Panc1 (cell line): ENCODE data around the gene RGS12. TPM values are rescaled to one million over a fixed set of nuclear protein-coding genes. Genes with fewer than 3 reads are reported as not detected.

Experiments
- ATAC-seq: fragments of 200-7000 bp; cut with Tn5 transposase; 2 replicates; pipeline ENCODE4 v1.9.1; 2020; ENCODE audit warnings: mild to moderate bottlenecking, moderate library complexity
- BruUV-seq: library from RNA; stranded (reverse); fragments of 400-500 nt; replicated peaks from 2 replicates; lab custom pipeline; 2021; lab: Mats Ljungman, UMichigan
- CTCF ChIA-PET: fragments of 300-600 bp; sonication (Branson Sonifier 250); formaldehyde crosslinking; loops from one replicate; lab custom pipeline; 2022; ENCODE audit warnings: antibody characterized with exemption; lab: Charles Lee
- POLR2A ChIA-PET: fragments of 300-600 bp; sonication (Branson Sonifier 250); formaldehyde crosslinking; loops from one replicate; lab custom pipeline; 2022; ENCODE audit warnings: antibody characterized with exemption; lab: Charles Lee
- DNase-seq: peaks from one replicate; pipeline ENCODE4 v3.0.0-alpha.2; 2010; ENCODE audit warnings: low read depth, low spot score
- H3K27ac ChIP-seq: 2 replicates; pipeline ENCODE4 v1.5.1; 2011; ENCODE audit warnings: mild to moderate bottlenecking, low read length, inconsistent platforms
- H3K27me3 ChIP-seq: fragments of 200-500 bp; sonication (Bioruptor generic); 2 replicates; pipeline ENCODE4 v1.6.0; 2014; ENCODE audit warnings: low read length, inconsistent platforms; ENCODE audit not compliant: control insufficient read depth, insufficient read depth
- H3K36me3 ChIP-seq: fragments of 200-500 bp; sonication (Bioruptor generic); 2 replicates; pipeline ENCODE4 v1.5.1; 2014; ENCODE audit warnings: inconsistent platforms, mild to moderate bottlenecking, low read length, moderate library complexity; ENCODE audit not compliant: control insufficient read depth, insufficient read depth
- H3K4me1 ChIP-seq: 2 replicates; pipeline ENCODE4 v1.5.1; 2011; ENCODE audit warnings: inconsistent platforms, mild to moderate bottlenecking, low read length, moderate library complexity; ENCODE audit not compliant: control insufficient read depth, insufficient read depth
- H3K4me3 ChIP-seq, 2 experiments: 2 replicates each; pipeline ENCODE4 v1.5.1; 2011 to 2012; ENCODE audit warnings: low read depth in 2 of 2, low read length in 2 of 2, mild to moderate bottlenecking in 2 of 2, inconsistent platforms in 1 of 2, moderate library complexity in 1 of 2
- H3K9me3 ChIP-seq: fragments of 200-500 bp; sonication (Bioruptor generic); 2 replicates; pipeline ENCODE4 v1.5.1; 2014; ENCODE audit warnings: low read depth, mild to moderate bottlenecking, inconsistent platforms, low read length, moderate library complexity; ENCODE audit not compliant: control insufficient read depth, insufficient read depth
- POLR2AphosphoS5 ChIP-seq: IDR thresholded peaks from 2 replicates; pipeline ENCODE4 v1.6.1; 2012; ENCODE audit warnings: mild to moderate bottlenecking, low read depth, low read length, moderate library complexity
- REST ChIP-seq, 2 experiments: IDR thresholded peaks; 2 replicates each; pipeline ENCODE4 v1.6.1; 2011 to 2012; ENCODE audit warnings: low read depth in 2 of 2, control low read depth in 1 of 2, low read length in 1 of 2, mild to moderate bottlenecking in 1 of 2, moderate library complexity in 1 of 2; ENCODE audit not compliant: insufficient read depth in 1 of 2
- SIN3A ChIP-seq: IDR thresholded peaks from 2 replicates; pipeline ENCODE4 v1.6.1; 2012; ENCODE audit warnings: low read depth, mild to moderate bottlenecking, low read length, moderate library complexity, borderline replicate concordance; ENCODE audit not compliant: insufficient read depth
- TCF7L2 ChIP-seq: IDR thresholded peaks from 2 replicates; pipeline ENCODE4 v1.6.1; 2011; ENCODE audit warnings: mild to moderate bottlenecking, low read depth, low read length, inconsistent platforms
- in situ Hi-C: cut with HindIII; loops from 2 replicates; pipeline ENCODE4 v1.10.0; 2016; ENCODE audit warnings: low sequenced_read_pairs, low pct_unique_long_range_greater_than_20kb
- intact Hi-C: fragments of 100-400 bp; cut with micrococcal nuclease; formaldehyde crosslinking; loops from one replicate; pipeline ENCODE4 v1.10.0; 2022; ENCODE audit not compliant: unreplicated experiment
- total RNA-seq: library from RNA; stranded (reverse); gene quantifications from one replicate; pipeline ENCODE4 v1.2.1, GENCODE V29; 2021; ENCODE audit not compliant: unreplicated experiment
- TF ChIP-seq, protein P1 (sequence below): fragments of 450-650 bp; IDR thresholded peaks from 2 replicates; pipeline ENCODE4 v1.5.1; 2017; ENCODE audit warnings: mild to moderate bottlenecking

The RGS12 gene
- total RNA-seq, 1 experiment from 2014 or later = 24.3 TPM

- no TSS peak for BruUV-seq
- CTCF ChIA-PET = no interaction called here
- POLR2A ChIA-PET = no interaction called here
These were observed 29.0 kb upstream of the RGS12 start for GRCh38 chr4:3263876-3264193.

GRCh38 chr4:3266076-3266475 is 26.7 kb upstream of the RGS12 start:
- intact Hi-C loops = no loop called here
- Histone ChIP-seq H3K27me3 (no peaks in the 10 kb centered on the region), H3K36me3 (no peaks in the 10 kb centered on the region), H3K9me3 (no peaks in the 10 kb centered on the region), H3K4me3 (no peak overlapping the region), H3K27ac (no peak overlapping the region), H3K4me1 (no peaks in the 10 kb centered on the region)
- DNase-seq (no peak), ATAC-seq (no peak)
- POLR2A ChIA-PET = no interaction called here
- in situ Hi-C loops = no loop called here
- no TSS peak for BruUV-seq
- TF ChIP-seq, protein P1, sequence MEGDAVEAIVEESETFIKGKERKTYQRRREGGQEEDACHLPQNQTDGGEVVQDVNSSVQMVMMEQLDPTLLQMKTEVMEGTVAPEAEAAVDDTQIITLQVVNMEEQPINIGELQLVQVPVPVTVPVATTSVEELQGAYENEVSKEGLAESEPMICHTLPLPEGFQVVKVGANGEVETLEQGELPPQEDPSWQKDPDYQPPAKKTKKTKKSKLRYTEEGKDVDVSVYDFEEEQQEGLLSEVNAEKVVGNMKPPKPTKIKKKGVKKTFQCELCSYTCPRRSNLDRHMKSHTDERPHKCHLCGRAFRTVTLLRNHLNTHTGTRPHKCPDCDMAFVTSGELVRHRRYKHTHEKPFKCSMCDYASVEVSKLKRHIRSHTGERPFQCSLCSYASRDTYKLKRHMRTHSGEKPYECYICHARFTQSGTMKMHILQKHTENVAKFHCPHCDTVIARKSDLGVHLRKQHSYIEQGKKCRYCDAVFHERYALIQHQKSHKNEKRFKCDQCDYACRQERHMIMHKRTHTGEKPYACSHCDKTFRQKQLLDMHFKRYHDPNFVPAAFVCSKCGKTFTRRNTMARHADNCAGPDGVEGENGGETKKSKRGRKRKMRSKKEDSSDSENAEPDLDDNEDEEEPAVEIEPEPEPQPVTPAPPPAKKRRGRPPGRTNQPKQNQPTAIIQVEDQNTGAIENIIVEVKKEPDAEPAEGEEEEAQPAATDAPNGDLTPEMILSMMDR = no peak
- TF ChIP-seq POLR2AphosphoS5 = no peak
- no peak for TF ChIP-seq SIN3A
- CTCF ChIA-PET = no interaction called here

More at GRCh38 chr4:3263876-3264193, 29.0 kb upstream of the RGS12 start:
- DNase-seq (no peak), ATAC-seq (no peak)
- intact Hi-C loops = no loop called here
- Histone ChIP-seq H3K27me3 (no peaks in the 10 kb centered on the region), H3K27ac (no peak overlapping the region), H3K4me1 (no peaks in the 10 kb centered on the region), H3K9me3 (no peaks in the 10 kb centered on the region), H3K36me3 (no peaks in the 10 kb centered on the region), H3K4me3 (no peak overlapping the region)
- TF ChIP-seq SIN3A = no peak
- TF ChIP-seq TCF7L2 = no peak
- no peak for TF ChIP-seq REST (IDR thresholded peaks at IDR 0.05; ENCODE audit: insufficient read depth in 1 of 2, low read depth in 2 of 2, low read length in 1 of 2)
- TF ChIP-seq, protein P1 = no peak
- no peak for TF ChIP-seq POLR2AphosphoS5
- in situ Hi-C loops = no loop called here
